HG03060 (cell line): ENCODE data around the gene PLXNC1.

ENCODE experiments used
- ATAC-seq: cut with Tn5 transposase; IDR thresholded peaks from one replicate; pipeline ENCODE4 v1.9.1; 2021; ENCODE audit warnings: low read depth, moderate number of reproducible peaks; ENCODE audit not compliant: unreplicated experiment

Gene PLXNC1

DNA sequence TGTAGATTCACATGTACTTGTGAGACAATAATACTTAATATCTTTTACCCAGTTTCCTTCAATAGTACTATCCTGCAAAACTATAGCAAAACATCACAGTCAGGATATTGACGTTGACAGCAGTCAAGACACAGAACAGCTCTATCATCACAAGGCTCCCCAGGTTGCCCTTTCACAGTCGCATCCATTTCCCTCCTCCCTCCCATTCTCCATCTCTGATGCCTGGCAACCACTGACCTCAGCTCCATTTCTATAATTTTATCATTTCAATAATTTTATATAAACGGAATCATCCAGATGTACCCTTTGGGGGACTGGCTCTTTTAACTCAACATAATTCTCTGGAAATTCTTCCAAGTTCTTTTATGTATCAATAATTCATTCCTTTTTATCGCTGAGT lies 81.5 kb downstream of the PLXNC1 start:
- no peak for ATAC-seq

DNA sequence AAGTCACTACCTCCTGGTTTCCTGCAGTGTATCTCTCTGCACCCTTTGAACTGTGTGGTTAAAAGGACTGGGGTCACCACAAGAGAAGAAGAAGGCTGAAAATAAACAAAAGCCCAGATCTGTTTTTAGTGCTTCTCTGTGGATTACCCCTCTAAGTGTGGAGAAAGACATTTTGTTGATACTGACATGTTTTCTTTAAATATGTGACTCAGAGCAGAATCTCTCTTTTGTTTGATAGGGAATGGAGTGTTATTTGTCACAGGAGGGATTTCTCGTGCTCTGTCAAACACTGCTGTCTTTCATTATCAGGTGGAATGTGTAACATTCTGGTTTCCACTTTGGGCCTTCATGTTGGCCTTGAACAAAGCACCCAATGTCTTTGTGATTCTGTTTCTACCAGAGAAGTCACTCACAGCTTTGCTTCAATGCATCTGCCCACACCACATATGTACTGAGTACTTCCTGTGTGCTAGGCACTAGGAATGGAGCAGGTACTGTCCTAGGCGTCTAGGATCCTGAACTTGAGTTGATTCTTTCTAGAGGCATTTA lies 82.1 kb downstream of the PLXNC1 start:
- peak; percentile 59 for ATAC-seq

DNA sequence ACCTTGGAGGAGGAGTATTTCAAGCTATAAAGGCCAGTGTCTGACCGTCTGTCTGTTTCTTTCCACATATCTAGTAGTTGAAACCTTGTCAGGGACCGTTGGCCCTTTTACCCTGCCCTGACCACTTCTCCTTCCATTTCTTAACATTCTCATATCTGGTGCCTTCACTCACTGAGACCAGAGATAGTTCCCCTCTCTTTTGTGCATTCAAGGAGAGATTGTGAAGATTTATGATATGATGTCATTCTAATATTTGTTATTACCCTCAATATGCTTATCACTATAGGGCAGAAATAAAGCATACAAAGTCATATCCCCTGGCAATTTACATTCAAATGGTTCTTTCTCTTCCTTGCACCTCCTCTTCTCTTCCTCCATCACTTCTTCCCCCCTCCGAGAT lies 83.3 kb downstream of the PLXNC1 start:
- ATAC-seq, result no peak

DNA sequence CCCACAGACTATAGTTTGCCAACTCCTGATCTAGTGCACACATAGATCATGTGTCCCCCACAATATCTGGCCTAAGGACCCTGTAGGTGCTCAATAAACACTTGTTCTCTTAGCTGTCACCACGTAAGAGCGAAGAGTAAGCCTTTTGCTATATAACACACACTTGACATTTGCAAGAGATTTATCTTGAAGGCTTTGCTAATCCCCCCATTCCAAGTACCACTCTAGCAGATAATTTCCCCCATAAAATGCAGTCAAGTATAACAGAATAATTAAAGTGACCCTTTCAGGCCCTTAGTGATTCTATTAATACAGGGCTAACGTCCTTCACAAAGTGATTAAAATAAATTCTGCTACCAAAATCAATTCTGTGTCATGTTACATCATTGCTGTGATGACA lies 87.5 kb downstream of the PLXNC1 start:
- no peak for ATAC-seq

DNA sequence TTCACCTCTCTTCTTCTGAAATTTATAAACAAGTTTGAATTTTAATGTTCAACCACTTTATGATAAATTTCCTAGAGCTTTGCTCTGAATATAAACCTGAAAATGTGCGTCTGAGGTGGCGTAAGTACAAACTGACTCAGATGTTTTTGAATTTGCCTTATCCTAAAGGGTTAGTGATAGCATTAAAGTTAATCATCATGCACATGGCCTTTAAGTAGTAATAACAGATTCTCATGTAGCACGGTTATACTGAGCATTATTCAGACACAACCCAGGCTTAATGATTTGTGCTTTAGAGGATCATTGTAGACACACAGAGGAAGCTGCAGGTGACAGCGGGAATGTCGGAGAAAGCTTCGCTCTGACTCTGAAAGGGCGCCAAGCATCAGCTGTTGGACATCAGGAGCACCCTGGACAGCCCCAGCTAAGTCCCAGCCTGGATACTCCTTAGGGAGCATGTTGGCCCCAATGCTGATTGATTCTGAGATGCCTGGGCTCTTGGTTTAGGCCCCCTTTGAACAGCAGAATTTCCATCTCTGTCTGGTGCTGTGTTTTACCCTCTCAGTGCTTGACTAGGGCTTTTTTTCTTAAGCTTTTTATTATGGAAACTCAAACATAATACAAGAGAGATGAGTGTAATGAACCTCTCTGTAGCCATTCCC lies 91.1 kb downstream of the PLXNC1 start:
- no peak for ATAC-seq

DNA sequence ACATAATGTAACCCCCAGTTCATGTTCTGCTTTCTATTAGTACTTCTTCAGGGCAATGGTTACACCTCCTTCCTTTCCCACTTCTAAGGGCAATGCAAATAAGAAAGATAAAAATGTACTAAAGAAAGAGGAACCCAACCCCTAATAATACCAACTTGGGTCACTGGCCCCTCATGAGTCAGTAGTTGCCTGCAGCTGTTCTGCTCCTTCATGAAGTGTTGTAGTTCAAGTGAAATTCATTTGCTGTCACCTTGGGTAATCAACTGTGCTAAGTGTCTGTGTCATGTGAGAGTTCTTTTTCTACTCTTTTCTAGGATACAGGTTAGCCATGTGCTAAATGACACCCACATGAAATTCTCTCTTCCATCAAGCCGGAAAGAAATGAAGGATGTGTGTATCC lies 91.8 kb downstream of the PLXNC1 start:
- peak; percentile 86 for ATAC-seq

DNA sequence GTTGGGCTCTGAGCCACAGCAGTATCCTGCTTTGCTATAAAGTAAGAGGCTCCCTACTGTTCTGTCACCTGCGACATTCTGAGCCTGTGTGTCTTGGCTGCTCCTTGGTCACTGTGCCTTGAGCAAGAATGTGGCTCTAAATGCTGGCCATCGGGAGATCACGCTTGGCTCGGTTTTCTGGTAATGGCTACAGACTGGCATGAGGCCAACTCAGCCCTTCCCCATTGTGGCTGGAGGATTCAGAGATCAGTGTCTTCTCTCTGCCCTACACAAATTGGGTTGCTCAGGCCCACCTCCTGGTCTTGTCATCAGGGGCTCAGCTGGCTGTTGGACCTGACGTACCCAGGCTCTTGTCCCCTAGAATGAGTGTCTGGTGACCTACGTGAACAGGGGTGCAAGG lies 94.5 kb downstream of the PLXNC1 start:
- no peak for ATAC-seq

DNA sequence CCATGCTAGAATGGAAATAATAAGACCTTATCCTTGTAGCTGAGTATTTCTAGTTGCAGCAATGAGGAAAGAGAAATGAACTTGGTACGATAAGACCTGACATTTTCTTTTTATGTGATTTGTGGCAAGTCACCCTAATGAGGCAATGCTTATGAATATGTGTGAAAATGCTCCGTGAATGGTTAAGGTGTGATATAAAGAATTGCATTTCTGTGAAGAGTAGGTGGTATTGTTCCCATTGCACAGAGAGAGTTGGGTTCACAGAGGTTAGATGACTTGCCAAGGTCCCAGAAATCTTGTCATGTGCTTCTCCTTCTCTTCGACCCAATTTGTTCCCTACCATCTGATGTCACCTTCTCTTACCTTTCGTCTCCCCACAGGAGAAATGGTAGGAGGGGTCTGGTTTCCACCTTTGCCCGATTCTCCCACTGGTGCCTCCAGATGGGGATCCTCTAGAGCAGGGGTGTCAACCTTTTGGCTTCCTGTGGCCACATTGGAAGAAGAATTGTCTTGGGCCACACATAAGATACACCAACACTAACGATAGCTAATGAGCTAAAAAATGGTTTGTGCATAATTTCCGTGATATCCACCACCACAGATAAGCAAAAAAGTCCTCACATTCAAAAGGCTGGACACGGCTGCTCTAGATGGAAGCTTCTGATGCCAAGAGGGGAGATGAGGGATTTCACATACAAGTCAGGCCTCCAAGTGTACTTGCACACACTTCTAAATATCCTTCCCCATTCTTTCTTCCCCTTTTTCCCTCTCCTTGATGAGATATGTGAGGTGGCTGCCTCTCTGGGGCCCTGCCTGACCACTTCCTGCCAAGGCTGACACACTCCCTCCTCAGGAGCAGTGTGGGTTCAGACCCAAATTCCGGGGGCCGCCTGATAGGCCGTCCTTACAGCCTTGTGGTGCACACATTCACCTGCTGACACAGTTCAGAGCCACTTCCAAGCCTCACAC lies 96.1 kb downstream of the PLXNC1 start:
- ATAC-seq, result no peak

DNA sequence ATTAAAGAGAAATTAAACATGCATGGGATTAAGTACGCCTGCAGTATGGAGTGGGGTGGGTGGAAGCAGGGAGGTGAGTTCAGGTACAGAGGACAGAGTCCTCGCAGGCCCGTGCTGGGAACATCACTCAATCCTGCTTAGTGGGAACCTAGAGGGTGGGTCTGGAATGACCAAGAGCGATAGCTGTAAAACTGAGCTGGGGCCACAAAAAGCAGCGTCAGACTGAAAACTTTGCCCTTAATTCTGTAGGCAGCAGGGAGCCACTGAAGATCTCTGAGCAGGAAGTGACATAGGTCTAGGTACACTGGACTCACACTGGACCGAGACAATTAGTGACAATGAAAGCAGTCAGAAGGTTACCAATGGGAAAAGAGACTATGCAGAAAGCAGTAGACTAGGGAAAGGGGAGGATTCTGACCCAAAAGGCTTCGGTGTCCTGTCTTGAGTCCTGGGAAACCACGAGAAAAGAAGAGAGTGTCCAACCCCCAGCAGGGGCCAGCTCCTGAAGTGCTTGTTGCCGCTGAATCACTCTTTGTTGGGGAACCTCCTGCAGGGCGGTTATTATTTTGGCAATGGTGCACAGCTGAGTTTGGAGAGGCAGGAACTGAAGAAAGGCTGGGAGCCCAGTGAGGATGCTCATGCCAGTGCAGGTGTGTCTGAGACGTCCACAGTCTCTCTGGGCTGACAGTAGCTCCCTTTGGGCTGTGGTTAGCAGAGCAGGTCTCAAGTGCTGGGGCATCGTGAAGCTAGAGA lies 97.4 kb downstream of the PLXNC1 start:
- ATAC-seq, result no peak

DNA sequence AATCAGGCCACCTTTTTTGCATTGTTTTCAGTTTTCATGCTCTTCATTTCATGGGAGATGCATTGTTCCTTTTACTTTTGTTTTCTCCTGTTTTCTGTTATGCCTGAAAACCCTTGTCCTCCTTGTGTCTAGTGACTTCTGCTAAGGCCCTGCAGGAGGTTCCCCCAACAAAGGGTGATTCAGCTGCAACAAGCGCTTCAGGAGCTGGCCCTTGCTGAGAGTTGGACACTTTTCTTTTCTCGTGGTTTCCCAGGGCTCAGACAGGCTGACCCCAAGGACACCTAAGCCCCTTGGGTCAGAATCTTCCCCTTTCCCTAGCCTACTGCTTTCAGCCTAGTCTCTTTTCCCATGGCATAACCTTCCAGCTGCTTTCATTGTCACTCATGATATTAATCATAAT lies 98.9 kb downstream of the PLXNC1 start:
- ATAC-seq, result no peak

DNA sequence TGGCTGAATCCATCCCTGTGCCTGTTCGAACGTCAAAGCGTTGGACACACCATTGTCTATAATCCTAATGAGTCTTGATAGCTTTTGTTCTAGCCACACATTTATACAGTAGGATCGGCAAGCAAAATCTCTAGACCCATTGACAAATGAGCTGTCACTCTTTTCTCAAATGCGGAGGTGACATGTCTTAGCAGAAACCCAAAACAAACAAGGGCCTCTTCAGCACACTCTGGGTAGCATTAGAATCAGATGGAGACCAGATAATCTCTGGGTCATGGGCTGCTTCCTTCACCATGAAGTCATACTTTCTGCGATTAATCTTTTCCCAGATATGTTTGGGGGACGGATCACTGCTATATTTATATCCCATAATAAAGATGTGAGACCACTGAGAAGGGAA lies 100.2 kb downstream of the PLXNC1 start:
- ATAC-seq, result no peak

DNA sequence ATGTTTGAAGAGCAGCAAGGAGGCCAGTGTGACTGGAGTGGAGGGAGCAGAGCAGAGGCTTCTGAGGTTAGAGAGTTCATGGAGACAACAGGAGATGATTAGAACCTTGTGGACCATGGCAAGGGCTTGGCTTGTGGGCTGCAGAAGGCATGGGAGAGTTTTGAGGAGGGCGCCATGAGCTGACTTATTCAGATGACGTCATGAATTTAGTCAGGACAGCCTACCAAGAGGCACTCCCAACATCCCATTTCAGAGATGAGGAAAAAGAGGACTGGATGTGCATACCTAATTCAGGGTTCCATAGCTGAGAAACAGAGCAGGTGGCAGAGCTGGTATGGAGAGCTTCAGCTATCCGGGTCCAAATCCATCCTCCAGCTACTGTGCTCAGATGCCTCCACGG lies 101.8 kb downstream of the PLXNC1 start:
- no peak for ATAC-seq

DNA sequence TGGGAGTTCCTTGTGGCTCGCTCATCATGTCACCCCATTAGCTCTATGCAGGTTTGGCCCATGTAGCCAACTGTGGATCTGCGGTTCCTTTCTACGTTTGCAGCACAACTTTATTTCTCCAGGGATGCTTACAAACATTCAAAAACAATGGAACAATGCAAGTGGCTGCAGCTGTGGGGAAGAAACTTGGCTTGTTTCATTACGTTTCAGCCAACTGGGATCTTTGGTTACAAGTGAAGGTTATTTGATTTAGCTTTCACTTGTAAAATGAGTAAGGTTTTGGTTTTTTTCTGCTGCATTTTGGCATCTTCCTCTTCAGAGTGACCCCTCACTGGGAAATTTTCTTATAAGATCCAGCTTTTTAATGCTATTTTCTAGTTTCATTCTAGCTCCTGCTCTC lies 105.9 kb downstream of the PLXNC1 start:
- no peak for ATAC-seq

DNA sequence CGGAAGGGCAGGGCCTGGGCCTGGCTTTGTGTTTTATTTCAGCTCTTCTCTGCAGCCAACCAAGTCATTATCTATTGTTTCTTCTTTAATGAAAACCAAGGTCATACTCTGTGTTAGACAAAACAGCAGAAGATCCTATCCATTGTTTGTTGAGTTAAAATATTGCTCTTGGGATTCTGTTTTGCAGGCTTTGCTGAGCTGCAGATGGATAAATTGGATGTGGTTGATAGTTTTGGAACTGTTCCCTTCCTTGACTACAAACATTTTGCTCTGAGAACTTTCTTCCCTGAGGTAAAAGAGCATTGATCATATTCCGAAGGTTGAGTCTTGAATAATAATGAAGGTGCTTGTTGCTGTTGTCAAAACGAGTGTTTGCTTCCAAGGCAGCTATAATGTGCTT lies 106.6 kb downstream of the PLXNC1 start:
- no peak for ATAC-seq

DNA sequence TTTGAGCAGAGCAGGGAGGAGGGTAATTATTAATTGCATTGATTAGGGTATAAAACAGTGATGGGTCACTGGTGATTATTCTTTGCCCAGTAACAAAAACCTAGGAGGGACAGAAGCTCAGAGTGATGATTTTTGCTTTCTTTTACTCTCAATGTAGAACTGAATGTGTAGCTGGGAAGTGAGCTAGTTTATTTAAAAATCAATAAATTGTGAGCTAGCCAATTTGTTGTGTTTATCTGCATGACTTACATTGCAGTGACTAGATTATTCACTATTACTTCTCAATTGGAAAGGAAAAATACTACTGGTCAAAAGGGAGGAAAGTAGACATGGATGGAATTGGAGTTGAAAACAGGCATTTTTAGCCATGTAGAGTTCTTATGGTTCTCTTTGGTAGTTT lies 107.1 kb downstream of the PLXNC1 start:
- ATAC-seq, result no peak

DNA sequence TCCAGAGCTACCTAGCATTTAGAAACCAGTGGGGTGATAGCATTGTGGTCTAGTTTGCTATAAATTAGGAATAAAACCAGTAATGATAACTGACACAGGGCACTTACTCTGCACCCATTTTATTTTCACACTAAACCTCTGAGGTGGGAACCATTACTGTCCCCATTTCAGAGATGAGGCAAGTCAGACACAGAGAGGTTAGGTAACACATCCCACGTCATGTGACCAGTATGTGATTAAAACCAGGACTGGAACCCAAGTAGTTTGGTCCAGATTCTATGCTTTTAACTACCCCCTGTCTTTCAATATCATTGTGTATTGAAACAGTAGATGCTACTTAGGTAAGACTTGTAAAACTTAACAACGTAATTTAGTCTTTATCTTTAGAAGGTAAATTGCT lies 110.2 kb downstream of the PLXNC1 start:
- no peak for ATAC-seq

DNA sequence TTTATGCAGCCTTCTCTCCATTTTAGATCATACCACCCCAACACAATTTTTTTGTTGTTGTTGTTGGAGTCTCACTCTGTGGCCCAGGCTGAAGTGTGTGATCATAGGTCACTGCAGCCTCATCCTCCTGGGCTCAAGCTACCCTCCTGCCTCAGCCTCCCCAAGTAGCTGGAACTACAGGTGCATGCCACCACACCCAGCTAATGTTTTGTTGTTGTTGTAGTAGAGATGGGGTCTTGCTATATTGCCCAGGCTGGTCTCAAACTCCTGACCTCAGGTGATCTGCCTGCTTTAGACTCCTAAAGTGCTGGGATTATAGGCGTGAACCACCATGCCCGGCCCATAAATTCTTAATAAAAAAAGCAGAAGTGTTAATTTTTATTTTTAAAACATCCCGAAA lies 111.6 kb downstream of the PLXNC1 start:
- ATAC-seq, result no peak

DNA sequence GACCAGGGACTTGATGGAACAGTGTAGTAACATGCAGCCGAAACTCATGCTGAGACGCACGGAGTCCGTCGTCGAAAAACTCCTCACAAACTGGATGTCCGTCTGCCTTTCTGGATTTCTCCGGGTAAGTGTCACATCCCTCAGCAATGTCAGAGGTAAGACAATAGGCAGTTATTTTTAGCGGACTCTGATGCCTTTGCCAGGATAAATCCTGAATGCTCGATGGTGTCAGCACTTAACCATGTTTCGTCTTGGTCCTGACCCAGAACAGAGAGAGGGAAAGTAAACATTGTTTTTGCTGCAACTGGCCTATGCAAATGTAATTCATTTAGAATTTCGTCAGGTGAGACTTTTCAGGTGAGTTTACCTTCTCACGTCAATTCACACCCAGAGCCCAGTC lies 112.3 kb downstream of the PLXNC1 start:
- no peak for ATAC-seq

DNA sequence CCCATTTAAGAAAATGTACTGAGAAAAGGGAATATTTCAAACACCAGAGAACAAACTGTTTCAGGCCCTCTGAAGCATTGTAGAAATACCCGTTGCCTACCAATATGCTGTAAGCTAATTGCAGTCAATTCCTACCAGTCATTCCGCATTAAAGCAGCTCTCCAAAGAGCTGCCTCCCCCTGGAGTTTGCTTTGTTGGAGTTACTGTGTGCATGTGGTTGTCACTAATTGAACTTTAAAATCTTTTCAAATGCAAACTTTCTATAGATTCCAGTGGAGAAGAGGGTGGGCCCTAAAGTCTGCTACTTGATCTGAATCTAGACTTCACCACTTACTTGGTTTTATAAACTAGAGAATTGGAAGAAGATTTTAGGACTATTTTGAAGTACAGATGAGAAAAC lies 112.7 kb downstream of the PLXNC1 start:
- no peak for ATAC-seq

DNA sequence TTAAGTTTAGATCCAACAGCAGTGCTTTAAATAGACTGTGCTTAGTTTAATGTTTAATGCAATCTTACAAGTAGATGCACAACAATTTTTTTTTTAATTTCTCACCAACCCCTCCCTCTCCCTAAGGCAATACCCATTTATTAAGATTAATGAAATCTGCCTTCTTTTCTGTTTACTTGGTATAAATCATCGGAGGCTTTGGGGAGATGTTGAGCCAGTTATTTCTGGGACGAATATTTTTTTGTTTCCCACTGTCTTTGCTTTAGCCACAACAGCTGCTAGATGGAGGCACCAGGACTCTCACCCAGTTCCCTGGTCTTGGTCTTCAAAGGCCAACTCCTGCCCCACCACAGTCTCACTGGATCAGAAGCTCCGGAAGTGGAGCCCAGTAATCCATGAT lies 113.4 kb downstream of the PLXNC1 start:
- ATAC-seq, result no peak
